ENCODE results near the gene PRKCE. TPM values are rescaled to one million over a fixed set of nuclear protein-coding genes. Genes with fewer than 3 reads are reported as not detected.

PRKCE gene
- total RNA-seq, 2 donors from 2014 or later, result 6.3 to 30.1 TPM

DNA sequence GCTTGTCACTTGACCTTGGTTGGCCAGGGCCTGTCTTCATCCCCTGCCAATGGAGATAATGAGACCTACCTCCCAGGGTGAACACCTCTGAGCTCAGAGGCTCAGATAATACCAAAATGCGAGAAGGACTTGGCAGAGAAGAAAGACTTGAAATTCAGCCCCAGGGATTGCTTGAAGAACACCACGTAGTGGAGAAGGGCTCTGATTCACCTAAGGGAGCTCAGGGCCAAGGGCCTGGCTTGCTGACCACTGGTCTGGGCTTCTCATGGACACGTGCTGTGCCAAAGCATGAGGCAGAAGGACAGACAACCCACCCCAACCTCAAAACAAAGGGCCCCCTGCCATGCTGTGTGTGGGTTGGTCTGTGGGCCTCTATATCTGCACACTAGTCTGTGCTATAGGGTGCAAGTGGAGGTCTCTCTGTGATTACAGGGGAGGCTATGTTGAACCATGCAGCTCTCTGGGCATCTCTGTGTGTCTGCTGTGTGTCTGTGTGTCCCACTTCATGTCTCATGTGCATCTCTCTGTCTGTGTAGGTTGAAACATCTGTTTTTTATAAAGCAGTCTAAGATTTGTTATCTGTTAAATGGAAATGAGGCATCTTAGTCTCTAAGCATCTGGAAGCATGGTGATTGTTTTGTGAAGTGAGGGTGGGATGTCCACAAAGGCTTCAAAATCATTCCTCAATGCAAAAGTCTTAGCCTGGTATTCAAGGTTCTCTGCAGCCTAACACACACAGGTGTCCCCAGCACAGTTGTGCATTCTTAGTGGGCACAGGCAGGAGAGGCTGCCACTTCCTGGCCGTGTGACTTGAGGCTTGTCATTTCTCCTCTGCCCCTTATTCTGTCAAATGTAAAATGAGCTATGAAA, 584.8 kb downstream of the PRKCE start:
- Mint-ChIP-seq H3K36me3 (no peaks in the 10 kb centered on the region), H3K4me3 (no peak overlapping the region), H3K27ac (no peak overlapping the region), H3K4me1 (ENCODE audit: low read depth in 2 of 2) (peaks cover 10 to 23% of the 10 kb centered on the region in 2 donors), H3K27me3 (no peaks in the 10 kb centered on the region), H3K9me3 (no peaks in the 10 kb centered on the region)
- ATAC-seq (no peak), DNase-seq (ENCODE audit: low spot score) (no peak)

GRCh38 chr2:46236876-46237859, 585.7 kb downstream of the PRKCE start:
- no peaks in the 10 kb centered on the region for H3K9me3 Mint-ChIP-seq
- no peak for ATAC-seq
- H3K27me3 Mint-ChIP-seq, result no peaks in the 10 kb centered on the region
- H3K4me3 Mint-ChIP-seq, result no peak overlapping the region
- H3K4me1 Mint-ChIP-seq (ENCODE audit: low read depth in 2 of 2), result peaks cover 11 to 23% of the 10 kb centered on the region in 2 donors
- no peaks in the 10 kb centered on the region for H3K36me3 Mint-ChIP-seq
- no peak for DNase-seq (ENCODE audit: low spot score)
- H3K27ac Mint-ChIP-seq, result no peak overlapping the region

Other genes with a start within 250 kb of the PRKCE start
- 10 to 100 TPM; 17.6 to 25.4 TPM for gene SRBD1, start 40.4 kb upstream of the PRKCE start, total RNA-seq